ENCODE measurements around the gene PRKCH.

PRKCH gene

DNA sequence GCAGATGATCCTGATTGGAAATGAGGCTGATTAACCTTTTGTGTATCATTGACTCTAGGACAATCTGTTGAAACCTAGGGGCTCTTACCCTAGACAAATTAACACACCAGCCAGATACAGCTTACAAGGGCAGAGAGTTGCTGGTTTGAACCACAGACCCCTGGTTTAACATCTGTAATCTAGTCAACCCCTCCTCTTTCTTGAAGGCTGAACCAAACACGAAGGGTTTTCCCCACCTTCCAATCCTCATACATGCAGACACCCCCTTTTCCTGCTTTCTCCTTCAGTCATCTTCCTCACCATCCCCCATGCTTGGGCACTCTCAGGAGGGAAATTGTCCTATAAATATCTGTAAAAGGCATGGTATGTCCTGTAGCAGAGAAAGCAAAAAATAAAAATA, 247.9 kb downstream of the PRKCH start:
- DNase-seq (ENCODE audit: low read depth) = no peak

DNA sequence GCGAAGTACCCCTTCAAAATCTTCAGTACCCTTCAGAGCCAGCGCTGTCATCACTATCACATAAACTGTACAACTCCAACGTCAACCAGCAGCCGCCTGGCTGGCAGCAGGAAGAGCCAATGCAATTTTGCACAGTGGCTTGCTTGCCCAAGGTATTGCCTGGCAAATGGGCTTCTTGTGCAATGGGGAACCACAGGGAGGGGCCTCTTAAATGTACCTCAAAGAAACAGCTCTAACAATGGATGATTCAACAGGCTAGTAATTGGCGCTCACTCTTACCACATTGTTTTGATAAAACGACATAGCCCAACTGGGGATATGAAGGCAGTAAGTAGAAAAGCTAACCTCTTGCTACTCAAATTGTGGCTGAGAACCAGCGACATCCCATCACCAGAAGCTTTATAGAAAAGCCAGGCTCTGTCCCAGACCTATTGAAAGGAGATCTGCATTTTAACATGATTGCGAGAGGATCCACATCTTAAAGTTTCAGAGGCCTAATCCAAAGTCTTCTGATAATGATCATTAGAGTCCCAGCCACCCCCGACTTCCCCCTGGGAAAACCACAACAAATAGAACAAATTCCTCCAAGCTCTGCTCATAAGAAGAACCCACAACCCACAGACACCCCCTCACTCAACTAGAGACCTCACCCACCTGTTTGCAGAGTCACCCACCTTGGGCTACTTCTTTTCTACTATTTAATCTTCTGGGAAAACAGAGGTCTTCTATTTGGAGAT, 248.6 kb downstream of the PRKCH start:
- DNase-seq (ENCODE audit: low read depth) = no peak

DNA sequence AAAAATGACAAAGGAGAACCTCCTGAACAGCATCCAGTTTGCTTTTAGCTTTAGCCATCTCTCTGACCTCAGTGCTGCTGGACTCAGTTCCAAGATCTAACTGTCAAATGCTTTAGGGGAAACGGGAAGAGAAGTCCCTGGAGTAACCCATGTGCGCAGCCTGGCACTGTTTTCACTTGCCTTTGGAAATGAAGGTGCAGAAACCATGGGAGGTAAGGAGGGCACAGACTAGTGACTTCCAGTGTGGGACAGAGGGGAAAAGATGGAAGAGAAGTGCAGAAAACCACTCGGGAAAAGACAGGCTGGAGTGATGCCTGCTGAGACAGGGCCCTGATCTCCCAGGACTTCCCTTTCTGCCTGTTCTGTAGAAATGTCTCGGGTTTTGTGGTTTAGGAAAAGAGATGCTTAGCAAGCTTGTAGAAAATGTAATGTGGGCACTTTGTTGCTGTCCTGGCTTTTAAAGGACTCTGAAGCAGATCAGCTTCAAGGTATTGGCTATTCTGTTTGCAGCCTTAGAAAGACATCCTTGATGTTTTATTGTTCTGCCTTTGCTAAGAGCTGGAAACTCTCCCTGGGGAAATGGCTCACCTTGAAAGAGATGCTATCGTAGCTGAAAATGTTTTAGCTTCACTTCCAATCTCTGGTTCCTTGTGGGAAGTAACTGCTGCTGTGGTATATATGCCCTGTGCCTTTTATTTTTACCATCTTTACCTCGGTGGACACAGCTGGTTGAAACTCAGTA, 249.3 kb downstream of the PRKCH start:
- no peak for DNase-seq (ENCODE audit: low read depth)

DNA sequence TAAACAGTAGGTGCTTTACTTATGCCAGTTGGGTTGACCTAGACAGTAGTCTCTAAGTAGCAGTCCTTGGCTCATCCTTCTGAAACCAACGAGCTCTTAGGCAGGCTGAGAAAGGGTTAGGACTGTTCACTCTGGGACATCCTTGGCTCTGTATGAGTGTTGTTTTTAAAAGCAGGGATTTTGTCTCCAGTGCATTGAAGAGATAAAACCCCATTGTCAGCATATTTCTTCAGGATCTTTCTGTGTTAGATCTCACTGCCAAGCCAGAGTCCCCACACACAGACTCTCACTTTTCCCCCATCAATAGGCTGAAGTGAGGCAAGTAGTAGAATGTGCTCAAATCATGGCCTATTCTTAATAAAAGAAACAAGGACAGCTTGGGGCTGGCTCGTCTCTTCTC, 250.5 kb downstream of the PRKCH start:
- no peak for DNase-seq (ENCODE audit: low read depth)

DNA sequence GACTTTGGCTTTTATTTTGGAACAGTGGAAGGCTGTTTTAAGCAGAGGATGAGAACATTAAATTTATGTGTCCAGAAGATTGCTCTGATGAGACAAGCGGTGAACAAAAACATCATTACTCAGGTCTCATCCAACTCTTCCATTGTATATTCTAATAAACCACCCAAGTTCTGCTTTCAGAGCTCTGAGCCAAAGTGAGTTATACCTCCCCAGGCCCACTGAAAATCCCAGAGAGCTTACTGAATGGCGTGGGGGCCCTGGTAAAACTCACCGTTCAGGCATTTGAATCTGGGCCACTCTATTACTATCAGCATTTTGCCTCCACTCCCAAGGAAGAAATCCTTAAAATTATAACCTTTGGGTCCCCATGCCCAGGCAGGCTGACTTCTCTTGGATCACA, 251.9 kb downstream of the PRKCH start:
- no peak for DNase-seq (ENCODE audit: low read depth)

DNA sequence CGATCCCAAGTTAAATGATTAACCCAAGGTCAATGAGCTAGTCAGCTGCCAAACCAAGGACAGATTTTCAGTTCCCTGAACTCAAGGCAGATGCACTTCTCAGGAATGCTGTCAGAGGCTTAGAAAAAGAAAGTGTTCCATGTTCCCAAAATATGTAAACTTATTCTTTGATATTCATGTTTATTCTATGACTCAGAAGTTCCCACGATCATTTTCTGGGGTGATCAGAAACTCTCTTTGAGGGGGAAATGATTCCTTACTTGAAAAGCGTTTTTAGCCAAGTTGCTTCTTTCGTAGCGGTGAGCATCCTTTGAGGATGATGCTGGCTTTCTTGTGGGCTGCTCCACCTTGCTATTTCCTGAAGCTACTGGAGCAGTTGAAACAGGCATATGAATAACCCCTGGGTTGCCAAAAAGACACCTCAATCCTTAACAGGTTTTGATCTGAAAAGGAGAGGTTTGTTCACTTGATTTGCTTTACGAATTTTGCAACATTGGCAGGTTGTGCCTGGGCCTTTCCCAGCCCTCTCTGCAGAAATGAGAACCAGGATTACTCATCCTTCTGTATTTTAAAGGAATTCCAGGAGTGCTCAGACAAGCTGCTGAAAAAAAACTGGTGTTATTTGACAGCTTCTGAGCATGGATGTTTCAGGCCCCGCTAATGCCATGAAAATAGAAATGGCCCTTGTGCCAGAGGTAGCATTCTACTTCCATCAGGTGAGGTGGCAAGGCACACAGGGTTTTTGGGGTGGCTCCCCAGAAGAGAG, 252.6 kb downstream of the PRKCH start:
- DNase-seq (ENCODE audit: low read depth) = no peak

DNA sequence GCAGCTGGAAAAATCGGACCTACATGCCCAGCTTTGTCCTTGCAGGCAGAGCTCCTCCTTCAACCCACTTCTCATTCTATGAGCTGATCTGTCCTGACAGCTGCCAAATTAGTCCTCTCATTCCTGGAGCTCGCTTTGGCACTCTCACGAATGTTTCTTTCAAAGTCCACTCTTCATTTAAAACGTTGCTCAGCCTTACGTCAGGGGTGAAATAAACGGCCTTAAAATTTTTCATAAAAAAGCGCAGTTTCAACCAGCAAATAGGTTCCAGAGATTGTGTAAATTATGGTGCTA, 253.1 kb downstream of the PRKCH start:
- no peak for DNase-seq (ENCODE audit: low read depth)

DNA sequence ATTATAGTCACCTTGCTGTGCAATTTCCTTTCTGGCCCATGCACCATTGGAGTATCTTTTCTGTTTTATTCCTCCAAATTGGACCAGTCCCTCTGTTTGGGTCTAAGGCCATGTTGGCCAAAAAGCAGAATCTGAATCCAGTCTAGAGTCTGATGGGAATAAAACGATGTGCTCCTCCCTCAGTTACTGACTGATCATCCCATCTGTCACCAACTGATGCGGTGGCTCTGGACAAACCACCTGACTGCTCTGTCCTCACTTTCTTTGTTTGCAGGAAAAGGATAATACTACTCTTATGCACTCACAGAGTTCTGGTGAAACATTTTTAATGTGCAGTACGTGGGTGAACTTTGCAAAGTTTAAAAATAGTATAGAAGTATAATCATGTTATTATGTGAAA, 253.7 kb downstream of the PRKCH start:
- DNase-seq (ENCODE audit: low read depth) = no peak

DNA sequence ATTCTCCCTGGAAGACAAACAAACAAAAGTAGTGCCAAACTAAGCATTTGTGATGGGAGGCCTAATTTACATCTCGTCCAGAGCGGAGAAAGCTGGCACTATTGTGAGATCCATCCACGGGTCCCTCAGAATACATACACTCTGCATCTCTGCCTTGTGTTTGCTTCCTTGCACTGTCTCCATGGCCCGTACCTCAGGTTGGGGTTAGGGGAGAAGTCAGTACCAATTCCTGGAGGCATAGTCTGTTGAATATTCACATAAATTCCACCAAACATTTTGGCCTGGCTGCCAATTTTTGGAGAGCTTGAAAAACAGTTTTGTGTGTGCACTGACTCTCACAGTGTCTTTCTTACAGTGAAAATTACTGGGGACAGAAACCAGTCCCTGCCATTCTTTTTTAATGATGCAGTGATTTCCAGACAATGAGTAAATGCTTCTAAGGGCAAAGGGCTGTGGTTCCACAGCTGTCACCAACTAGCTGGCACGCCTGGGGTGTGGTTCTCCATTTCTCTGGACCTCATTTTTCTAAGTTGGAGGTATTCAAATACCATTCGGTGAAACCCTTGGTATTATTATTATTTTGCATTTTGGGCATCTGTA, 254.3 kb downstream of the PRKCH start:
- DNase-seq (ENCODE audit: low read depth) = no peak

DNA sequence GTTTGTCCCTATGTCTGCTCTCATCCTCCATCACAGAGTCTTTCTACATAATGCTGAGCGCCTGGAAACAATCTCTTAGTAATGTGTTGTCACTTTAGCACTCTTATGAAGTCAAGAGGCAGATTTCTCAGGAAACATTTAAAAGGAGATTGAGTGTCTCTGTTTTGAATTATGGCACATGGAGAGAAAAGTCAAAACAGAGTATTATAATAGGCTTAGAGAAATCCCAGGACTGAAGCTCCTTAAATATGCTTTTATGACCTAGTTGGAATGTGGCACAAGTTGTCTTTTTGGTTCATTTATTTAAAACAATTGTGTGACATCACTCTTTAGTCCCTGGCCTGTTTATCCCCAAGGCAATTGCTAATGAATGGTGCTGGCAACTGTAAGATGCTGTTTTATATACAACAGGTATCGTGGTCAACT, 256.1 kb downstream of the PRKCH start:
- no peak for DNase-seq (ENCODE audit: low read depth)

DNA sequence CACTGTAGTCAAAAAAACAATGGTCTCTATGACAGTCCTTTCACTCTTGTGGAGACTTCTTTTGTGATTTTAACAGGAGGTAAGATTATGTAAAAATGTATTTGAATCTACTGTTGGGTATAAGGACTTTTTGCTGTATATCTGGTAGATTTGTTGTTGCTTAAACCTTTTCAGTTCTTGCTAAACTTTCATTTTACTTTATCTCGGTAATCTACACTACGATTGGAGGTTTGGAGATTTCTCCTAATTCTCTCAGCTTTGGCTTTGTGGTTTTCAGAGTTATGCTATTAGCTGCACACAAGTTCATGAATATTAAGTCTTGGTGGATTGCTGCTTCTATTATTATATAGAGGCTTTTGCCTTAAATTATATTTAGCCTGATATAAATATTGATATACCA, 257.4 kb downstream of the PRKCH start:
- DNase-seq (ENCODE audit: low read depth) = no peak

DNA sequence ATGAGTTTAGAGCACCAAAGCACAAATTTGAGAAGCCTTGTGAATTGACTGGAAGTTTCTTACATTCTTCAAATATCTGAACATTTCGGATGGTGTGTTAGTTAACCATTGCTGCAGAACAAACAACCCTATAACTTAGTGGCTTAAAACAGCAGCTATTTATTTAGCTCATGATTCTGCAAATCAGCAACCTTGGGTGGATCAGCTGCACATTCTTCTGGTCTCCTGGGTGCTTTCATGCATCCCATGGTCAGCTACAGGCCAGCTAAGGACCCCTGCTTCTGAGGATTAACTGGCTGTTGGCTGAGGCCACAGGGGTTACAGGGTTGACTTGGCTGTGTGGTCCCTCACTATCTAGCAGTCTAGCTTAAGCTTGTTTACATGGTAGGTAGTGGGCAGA, 260.0 kb downstream of the PRKCH start:
- DNase-seq (ENCODE audit: low read depth) = no peak

DNA sequence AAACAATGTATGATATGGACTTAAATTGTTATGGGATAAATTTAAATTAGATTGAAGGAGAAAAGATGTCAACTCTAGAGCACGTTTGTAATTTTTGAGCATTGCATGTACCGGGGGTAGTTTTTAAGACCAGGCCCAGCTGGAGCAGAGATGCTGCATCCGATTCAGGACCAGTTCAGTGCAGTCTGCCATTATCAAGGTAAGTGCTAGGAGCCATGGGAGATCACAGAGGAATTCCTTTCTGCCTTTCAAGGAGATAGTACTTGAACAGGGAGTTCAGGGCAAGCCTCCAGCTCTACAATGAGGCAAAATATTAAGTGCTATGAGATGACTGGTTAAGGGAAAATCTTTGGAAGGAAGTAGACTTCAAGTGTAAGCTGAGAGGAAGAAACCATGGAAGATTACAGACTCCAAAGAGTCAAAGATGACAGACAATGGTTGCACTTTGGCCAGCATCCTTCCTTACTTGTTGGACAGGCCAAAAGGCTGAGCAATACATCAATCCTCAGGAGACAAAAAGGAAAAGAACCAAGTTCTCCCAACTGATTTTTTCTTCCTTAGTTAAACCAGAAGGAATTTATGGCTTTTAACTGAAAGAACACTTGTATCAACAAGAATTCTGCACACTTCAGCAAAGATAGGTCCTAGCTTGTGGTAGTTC, 260.7 kb downstream of the PRKCH start:
- no peak for DNase-seq (ENCODE audit: low read depth)

DNA sequence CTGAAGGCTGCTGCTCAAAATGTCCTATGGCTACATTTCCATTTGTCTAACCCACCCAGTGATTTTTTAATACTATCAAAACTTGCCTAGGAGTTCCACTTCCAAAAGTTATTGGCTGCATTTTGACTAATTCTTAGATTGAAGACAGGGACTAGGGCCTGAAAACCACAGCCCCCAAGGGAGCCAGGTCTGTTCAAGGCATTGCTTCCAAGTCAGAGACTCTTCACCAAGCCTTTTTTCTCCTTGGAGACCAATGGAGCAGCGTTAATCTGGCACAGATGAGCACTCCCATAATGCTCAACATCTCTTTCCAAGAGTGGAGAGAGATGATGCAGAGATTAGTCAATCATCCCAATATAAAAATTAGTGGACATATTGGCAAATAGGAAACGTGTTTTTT, 261.4 kb downstream of the PRKCH start:
- no peak for DNase-seq (ENCODE audit: low read depth)

DNA sequence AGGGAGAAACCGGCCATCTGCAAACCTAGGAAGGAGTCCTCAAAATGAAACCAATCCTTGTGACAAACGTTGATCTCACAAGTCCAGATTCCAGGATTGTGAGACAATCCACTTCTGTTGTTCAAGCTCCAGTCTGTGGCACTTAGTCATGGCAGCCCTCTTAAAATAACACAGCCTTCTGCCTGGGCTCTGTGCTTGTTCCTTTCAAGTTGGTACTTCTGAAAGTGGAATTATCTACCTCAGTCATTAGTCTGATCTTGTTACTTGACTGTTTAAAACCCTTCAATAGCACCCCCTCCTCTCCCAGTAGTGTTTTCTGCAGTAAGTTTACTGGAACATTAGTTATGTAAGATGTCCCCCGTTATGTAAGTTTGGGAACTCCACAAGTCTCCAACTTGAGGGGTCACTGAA, 263.0 kb downstream of the PRKCH start:
- DNase-seq (ENCODE audit: low read depth) = no peak

DNA sequence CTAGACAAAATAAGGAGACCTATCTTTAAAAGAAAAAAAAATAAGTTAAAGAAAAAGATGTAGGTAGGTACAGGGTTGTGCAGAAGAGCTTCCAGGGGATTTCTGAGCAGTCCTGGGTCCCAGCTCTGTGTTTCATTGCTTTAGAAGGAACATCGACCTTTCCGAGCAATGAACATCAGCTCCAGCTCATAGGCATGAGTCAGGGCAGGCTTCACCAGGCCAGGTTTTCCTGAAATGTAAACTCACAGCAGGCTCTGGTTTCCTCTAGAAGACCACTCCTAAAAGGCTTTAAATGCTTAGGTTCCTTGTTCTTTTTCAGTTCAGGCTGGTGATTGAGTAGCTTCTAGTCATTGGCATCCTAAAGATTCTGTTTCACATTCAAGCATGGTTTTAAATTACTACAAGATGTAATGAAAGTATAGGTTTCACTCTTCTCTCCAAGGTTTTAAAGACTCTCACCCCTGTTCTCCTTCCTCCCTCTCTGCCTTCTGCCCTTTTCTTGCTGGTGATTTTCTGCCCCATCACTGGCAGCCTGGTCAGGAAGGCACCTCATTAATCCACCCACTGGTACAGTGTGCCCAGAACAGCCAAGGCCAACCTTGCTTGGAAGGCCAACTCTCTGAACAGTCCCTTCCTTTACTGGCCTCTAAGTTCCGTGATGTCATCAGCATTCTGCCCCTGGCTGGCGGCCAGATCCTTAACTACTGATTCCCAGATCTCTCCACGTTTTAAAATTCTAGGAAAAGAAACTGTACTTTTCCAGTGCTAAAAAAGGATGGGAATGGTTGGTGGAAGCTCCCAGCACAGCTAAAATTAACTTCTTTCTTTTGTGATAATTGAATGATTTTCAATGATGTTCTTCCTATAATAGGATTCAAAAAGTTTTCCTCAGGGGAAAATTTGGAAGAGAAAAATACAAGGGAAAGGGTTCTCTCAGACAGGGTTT, 264.5 kb downstream of the PRKCH start:
- DNase-seq (ENCODE audit: low read depth) = no peak

DNA sequence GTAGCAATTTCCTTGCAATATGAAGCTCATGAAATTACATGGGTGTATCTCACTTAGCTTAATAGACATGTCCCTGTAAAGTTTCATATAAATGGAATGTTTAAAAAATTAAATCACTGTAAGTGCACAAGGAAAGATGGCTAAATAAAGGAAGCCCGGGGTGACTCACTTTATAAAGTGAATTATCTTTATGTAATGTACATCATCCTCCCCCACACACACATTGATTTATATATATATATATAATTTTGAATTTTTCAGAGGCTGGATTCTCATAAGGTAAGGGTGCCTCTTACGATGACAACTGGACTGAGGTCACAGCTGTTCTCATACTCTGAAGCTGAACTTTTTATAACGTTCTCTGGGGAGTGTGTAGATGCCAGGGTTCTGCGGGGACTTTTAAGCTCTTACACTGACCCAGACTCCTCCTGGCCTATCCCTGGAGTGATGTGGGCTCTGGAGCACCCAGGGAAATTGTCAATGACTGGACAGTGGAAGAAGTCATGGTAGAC, 265.2 kb downstream of the PRKCH start:
- no peak for DNase-seq (ENCODE audit: low read depth)

DNA sequence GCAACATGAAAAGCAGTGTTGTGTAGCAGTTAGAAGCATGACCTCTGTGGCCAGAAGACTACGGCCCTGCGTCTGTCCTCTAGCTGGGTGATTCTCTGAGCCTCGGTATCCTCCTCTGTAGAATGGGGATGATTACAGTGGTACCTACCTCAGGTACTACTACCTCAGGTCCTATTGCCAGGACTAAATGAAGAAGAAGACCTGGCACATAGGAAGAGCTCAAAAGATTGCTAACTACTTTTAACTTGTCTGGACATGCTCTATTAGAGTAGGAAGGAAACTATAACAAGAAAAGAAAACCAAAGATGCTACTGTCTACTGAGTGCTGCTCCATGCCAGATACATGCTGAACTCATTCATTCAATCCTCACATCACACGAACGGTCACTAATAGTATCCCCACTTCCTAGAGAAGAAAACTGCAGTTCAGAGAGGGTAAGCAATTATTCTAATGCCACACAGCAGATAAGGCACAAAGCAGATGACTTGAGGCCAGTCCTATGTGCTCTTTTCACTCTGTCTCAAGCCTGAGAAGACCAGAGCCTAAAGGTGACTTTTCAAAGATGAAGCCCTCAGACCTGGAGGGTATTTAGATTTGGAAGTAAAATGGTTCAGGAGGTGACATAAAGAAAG, 265.8 kb downstream of the PRKCH start:
- DNase-seq (ENCODE audit: low read depth) = no peak

DNA sequence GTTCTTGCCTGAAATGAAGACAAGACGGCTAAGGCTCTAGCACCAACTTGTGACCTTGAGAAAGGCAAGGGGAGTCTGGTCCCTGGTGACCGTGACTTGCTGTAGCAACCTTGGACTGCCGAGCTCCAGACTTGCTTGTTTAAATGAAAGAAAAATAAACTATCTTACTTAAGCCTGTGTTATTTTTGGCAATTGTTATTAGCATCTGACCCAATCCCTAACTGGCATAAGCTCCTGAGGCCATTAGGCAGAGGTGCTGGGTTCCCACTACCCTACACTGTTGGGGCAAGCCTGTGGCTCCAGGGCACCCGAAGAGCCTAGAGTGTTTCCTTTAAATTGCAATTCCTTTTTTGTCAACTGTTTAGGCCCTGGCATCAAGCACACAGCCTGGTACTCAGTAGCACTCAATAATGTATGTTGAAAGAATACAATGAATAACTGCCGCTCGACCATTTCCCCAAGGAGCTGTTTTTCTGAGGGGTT, 267.1 kb downstream of the PRKCH start:
- DNase-seq (ENCODE audit: low read depth) = no peak
